Esophagus (tissue), 2 donors: ENCODE data around the gene SGK1. TPM values are rescaled to one million over a fixed set of nuclear protein-coding genes. Genes with fewer than 3 reads are reported as not detected.
A peak's percentile ranks its signal among the peaks of the same experiment; 100 is the strongest.

Experiments used
- H3K27ac ChIP-seq, 2 donors: one replicate each; pipeline ENCODE4 v1.5.1; 2013; ENCODE audit warnings: low read depth in 2 of 2, mild to moderate bottlenecking in 2 of 2, inconsistent platforms in 1 of 2, low read length in 1 of 2, moderate library complexity in 1 of 2
- H3K27me3 ChIP-seq, 2 donors: one replicate each; pipeline ENCODE4 v1.6.1; 2013; ENCODE audit warnings: low read length in 2 of 2, control low read depth in 1 of 2, mild to moderate bottlenecking in 1 of 2; ENCODE audit not compliant: insufficient read depth in 2 of 2, control insufficient read depth in 1 of 2
- H3K36me3 ChIP-seq, 2 donors: one replicate each; pipeline ENCODE4 v1.6.1; 2013; ENCODE audit warnings: low read length in 1 of 2; ENCODE audit not compliant: control insufficient read depth in 2 of 2, insufficient read depth in 2 of 2
- H3K4me1 ChIP-seq, 2 donors: one replicate each; pipeline ENCODE4 v1.6.1; 2013; ENCODE audit warnings: low read length in 1 of 2; ENCODE audit not compliant: control insufficient read depth in 2 of 2, insufficient read depth in 2 of 2
- H3K4me3 ChIP-seq, 2 donors: one replicate each; pipeline ENCODE4 v1.5.1; 2013; ENCODE audit warnings: low read length in 2 of 2, mild to moderate bottlenecking in 2 of 2, low read depth in 1 of 2, moderate library complexity in 1 of 2
- H3K9me3 ChIP-seq, 2 donors: one replicate each; pipeline ENCODE4 v1.6.1; 2013; ENCODE audit warnings: mild to moderate bottlenecking in 2 of 2, low read depth in 1 of 2, low read length in 1 of 2, moderate library complexity in 1 of 2; ENCODE audit not compliant: control insufficient read depth in 2 of 2, insufficient read depth in 1 of 2
- WGBS, 2 donors: extraction: QIAGEN DNeasy Blood & Tissue Kit; methylation state at CpG; one replicate each; pipeline ENCODE4 v1.1.7; 2013; 5-methylcytosine and 5-hydroxymethylcytosine counted together
- polyA plus RNA-seq, 2 donors: library from polyadenylated mRNA; stranded (reverse); fragments of 200-250 nt; gene quantifications; one replicate each; pipeline ENCODE4 v1.2.3, GENCODE V29; 2013
- donor health status: healthy with polysubstance abuse.
- donor health status: Bipolar disorder and iron deficiency.

SGK1 gene
- polyA plus RNA-seq, 2 donors, result 64.7 to 66.4 TPM

- 40 to 43% methylated on average over 10 of the region's 10 CpGs for WGBS, 2 donors
- H3K4me3 ChIP-seq, result peak overlapping the region; percentile 18 to 44
- no peaks in the 10 kb centered on the region for H3K9me3 ChIP-seq
Observed at GRCh38 chr6:134177753-134178160, 140.2 kb downstream of the SGK1 start.

GRCh38 chr6:134177236-134177635 is 140.7 kb downstream of the SGK1 start:
- Histone ChIP-seq H3K4me3 (no peak overlapping the region), H3K27ac (peak overlapping the region in 1 of 2 donors; percentile 45), H3K4me1 (peaks cover 0 to 2% of the 10 kb centered on the region in 2 donors), H3K27me3 (no peaks in the 10 kb centered on the region), H3K9me3 (no peaks in the 10 kb centered on the region), H3K36me3 (peaks cover 3 to 4% of the 10 kb centered on the region in 2 donors)
- WGBS, 2 donors, result 82 to 85% methylated on average over 1 of the region's 1 CpG

More at GRCh38 chr6:134177753-134178160, 140.2 kb downstream of the SGK1 start:
- Histone ChIP-seq H3K4me1 (peaks cover 0 to 2% of the 10 kb centered on the region in 2 donors), H3K27ac (peak overlapping the region in 1 of 2 donors; percentile 71), H3K27me3 (no peaks in the 10 kb centered on the region), H3K36me3 (no peaks in the 10 kb centered on the region)

GRCh38 chr6:134176264-134176975 is 141.5 kb downstream of the SGK1 start:
- H3K36me3 ChIP-seq, result peaks cover 7 to 8% of the 10 kb centered on the region in 2 donors
- H3K27ac ChIP-seq, result peak overlapping the region; percentile 96 to 98
- WGBS, 2 donors, result 36 to 40% methylated on average over 35 of the region's 35 CpGs
- H3K27me3 ChIP-seq, result no peaks in the 10 kb centered on the region
- peak overlapping the region; percentile 78 to 87 for H3K4me3 ChIP-seq
- peaks cover 0 to 4% of the 10 kb centered on the region in 2 donors for H3K4me1 ChIP-seq
- no peaks in the 10 kb centered on the region for H3K9me3 ChIP-seq

GRCh38 chr6:134175532-134176263 is 142.2 kb downstream of the SGK1 start:
- H3K36me3 ChIP-seq, result peaks cover 12 to 13% of the 10 kb centered on the region in 2 donors
- H3K9me3 ChIP-seq, result no peaks in the 10 kb centered on the region
- H3K27ac ChIP-seq, result peak overlapping the region; percentile 96 to 98
- 2 to 3% methylated on average over 44 of the region's 44 CpGs for WGBS, 2 donors
- peaks cover 0 to 5% of the 10 kb centered on the region in 2 donors for H3K4me1 ChIP-seq
- H3K27me3 ChIP-seq, result no peaks in the 10 kb centered on the region
- H3K4me3 ChIP-seq, result peak overlapping the region; percentile 78 to 87

- Histone ChIP-seq H3K27ac (peak overlapping the region; percentile 96 to 98), H3K36me3 (peaks cover 16% of the 10 kb centered on the region in 2 donors), H3K4me1 (peaks cover 0 to 7% of the 10 kb centered on the region in 2 donors), H3K4me3 (peak overlapping the region; percentile 78 to 87), H3K9me3 (no peaks in the 10 kb centered on the region), H3K27me3 (no peaks in the 10 kb centered on the region)
- 1% methylated on average over 94 to 100 of the region's 100 CpGs for WGBS, 2 donors
Observed at GRCh38 chr6:134174672-134175531, 143.0 kb downstream of the SGK1 start.

GRCh38 chr6:134173936-134174671 is 143.8 kb downstream of the SGK1 start:
- Histone ChIP-seq H3K27me3 (no peaks in the 10 kb centered on the region), H3K4me1 (peaks cover 0 to 7% of the 10 kb centered on the region in 2 donors), H3K9me3 (no peaks in the 10 kb centered on the region), H3K27ac (peak overlapping the region; percentile 96 to 98), H3K4me3 (peak overlapping the region; percentile 78 to 87), H3K36me3 (peaks cover 18 to 19% of the 10 kb centered on the region in 2 donors)
- 0 to 1% methylated on average over 21 of the region's 21 CpGs for WGBS, 2 donors

- 26 to 31% methylated on average over 4 of the region's 4 CpGs for WGBS, 2 donors
- H3K4me1 ChIP-seq, result peaks cover 0 to 7% of the 10 kb centered on the region in 2 donors
- H3K27me3 ChIP-seq, result no peaks in the 10 kb centered on the region
- H3K4me3 ChIP-seq, result peak overlapping the region; percentile 38 to 87
- no peaks in the 10 kb centered on the region for H3K9me3 ChIP-seq
- peaks cover 18 to 19% of the 10 kb centered on the region in 2 donors for H3K36me3 ChIP-seq
- peak overlapping the region in 1 of 2 donors; percentile 0 for H3K27ac ChIP-seq
Observed at GRCh38 chr6:134173366-134173725, 144.6 kb downstream of the SGK1 start.

GRCh38 chr6:134172706-134173365 is 145.1 kb downstream of the SGK1 start:
- H3K4me3 ChIP-seq, result peak overlapping the region; percentile 38 to 87
- peaks cover 18 to 19% of the 10 kb centered on the region in 2 donors for H3K36me3 ChIP-seq
- peaks cover 2 to 7% of the 10 kb centered on the region in 2 donors for H3K4me1 ChIP-seq
- H3K27me3 ChIP-seq, result no peaks in the 10 kb centered on the region
- H3K27ac ChIP-seq, result peak overlapping the region in 1 of 2 donors; percentile 0
- 33 to 49% methylated on average over 7 of the region's 7 CpGs for whole genome bisulfite sequencing, 2 donors
- H3K9me3 ChIP-seq, result no peaks in the 10 kb centered on the region
